ENCODE results near the gene BORCS5.

BORCS5 gene

DNA sequence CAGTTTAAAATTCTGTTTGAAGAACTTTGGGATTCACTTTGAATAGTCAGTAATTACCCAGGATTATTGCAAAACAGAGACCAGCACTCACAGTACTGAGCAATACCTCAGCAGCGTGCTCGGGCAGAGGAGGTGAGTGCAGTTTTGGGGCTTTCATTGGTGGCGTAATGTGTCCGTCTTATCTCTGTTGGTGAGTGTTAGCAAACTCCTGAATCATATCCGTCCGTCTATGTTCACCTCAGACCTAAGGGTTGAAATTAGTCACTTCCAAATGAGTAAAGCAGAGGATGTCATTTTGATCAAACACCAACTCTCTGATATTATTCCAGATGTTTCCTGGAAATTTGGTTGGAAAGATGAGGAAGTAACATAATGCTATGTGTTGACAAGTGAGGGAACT lies 82.8 kb downstream of the BORCS5 start:
- H3K4me2 ChIP-seq (ENCODE audit: low read length): no peak overlapping the region

DNA sequence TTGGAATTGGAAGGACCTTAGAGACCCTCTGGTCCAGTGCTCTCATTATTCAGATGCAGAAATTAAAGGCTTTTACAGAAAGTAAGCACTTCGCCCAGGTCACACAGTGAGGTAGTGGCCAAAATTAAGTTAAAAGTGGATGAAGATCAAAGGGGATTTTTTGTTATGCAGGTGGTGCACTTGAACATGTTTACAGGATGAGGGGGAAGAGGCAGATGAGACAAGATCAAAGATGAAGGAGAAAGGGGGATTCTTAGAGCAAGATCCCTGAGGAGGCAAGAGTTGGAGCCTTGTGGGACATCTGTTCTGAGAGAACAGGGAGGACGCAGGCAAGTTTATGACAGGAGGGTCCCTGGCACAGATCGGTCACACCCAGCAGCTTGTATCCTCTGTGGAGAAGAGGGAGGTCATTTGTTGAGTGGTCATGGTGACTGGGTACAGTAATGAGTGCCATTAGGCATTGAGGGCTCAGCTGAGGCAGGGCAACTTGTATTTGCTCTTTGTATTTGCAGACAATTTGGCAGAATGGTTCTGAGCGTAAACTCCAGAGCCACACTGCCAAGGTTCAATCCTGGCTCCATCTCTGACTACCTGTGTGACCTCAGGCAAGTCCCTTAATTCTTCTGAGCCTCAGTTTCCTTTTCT lies 84.0 kb downstream of the BORCS5 start:
- Histone ChIP-seq H3K4me3 (ENCODE audit: low read depth, low read length, poor library complexity, severe bottlenecking) (no peak overlapping the region), H3K9me2 (ENCODE audit: low read depth, low read length) (no peaks in the 10 kb centered on the region), H3F3A (ENCODE audit: insufficient read depth, low read length) (no peaks in the 10 kb centered on the region), H3K36me3 (ENCODE audit: insufficient read depth, low read length) (peaks cover 20% of the 10 kb centered on the region), H3K79me2 (ENCODE audit: insufficient read depth, low read length) (no peaks in the 10 kb centered on the region), H3K4me2 (ENCODE audit: low read length) (no peak overlapping the region), H4K20me1 (ENCODE audit: insufficient read depth, low read length) (no peaks in the 10 kb centered on the region), H3K9me3 (ENCODE audit: low read length) (no peaks in the 10 kb centered on the region), H2AFZ (ENCODE audit: low read length) (no peak overlapping the region), H3K27me3 (ENCODE audit: insufficient read depth, low read length) (no peaks in the 10 kb centered on the region), H3K9ac (ENCODE audit: low read length) (no peak overlapping the region), H3K27ac (ENCODE audit: low read depth, low read length, poor library complexity, severe bottlenecking) (no peak overlapping the region), H3K4me1 (ENCODE audit: insufficient read depth, low read length, severe bottlenecking) (no peaks in the 10 kb centered on the region)
- TF ChIP-seq, protein P1, sequence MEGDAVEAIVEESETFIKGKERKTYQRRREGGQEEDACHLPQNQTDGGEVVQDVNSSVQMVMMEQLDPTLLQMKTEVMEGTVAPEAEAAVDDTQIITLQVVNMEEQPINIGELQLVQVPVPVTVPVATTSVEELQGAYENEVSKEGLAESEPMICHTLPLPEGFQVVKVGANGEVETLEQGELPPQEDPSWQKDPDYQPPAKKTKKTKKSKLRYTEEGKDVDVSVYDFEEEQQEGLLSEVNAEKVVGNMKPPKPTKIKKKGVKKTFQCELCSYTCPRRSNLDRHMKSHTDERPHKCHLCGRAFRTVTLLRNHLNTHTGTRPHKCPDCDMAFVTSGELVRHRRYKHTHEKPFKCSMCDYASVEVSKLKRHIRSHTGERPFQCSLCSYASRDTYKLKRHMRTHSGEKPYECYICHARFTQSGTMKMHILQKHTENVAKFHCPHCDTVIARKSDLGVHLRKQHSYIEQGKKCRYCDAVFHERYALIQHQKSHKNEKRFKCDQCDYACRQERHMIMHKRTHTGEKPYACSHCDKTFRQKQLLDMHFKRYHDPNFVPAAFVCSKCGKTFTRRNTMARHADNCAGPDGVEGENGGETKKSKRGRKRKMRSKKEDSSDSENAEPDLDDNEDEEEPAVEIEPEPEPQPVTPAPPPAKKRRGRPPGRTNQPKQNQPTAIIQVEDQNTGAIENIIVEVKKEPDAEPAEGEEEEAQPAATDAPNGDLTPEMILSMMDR (IDR thresholded peaks at IDR 0.05; ENCODE audit: low read length): no peak
- TF ChIP-seq EZH2 (IDR thresholded peaks at IDR 0.05; ENCODE audit: borderline replicate concordance, low read length): no peak

More for the DNA sequence above, 82.8 kb downstream of the BORCS5 start:
- Histone ChIP-seq H4K20me1 (ENCODE audit: insufficient read depth, low read length) (no peaks in the 10 kb centered on the region), H3F3A (ENCODE audit: insufficient read depth, low read length) (no peaks in the 10 kb centered on the region), H3K79me2 (ENCODE audit: insufficient read depth, low read length) (no peaks in the 10 kb centered on the region), H3K9me3 (ENCODE audit: low read length) (no peaks in the 10 kb centered on the region), H3K4me1 (ENCODE audit: insufficient read depth, low read length, severe bottlenecking) (no peaks in the 10 kb centered on the region), H3K27ac (ENCODE audit: low read depth, low read length, poor library complexity, severe bottlenecking) (no peak overlapping the region), H3K9ac (ENCODE audit: low read length) (no peak overlapping the region), H2AFZ (ENCODE audit: low read length) (no peak overlapping the region), H3K9me2 (ENCODE audit: low read depth, low read length) (no peaks in the 10 kb centered on the region), H3K36me3 (ENCODE audit: insufficient read depth, low read length) (peaks cover 25% of the 10 kb centered on the region), H3K4me3 (ENCODE audit: low read depth, low read length, poor library complexity, severe bottlenecking) (no peak overlapping the region), H3K27me3 (ENCODE audit: insufficient read depth, low read length) (no peaks in the 10 kb centered on the region)
- no peak for TF ChIP-seq EZH2 (IDR thresholded peaks at IDR 0.05; ENCODE audit: borderline replicate concordance, low read length)
- TF ChIP-seq, protein P1 (IDR thresholded peaks at IDR 0.05; ENCODE audit: low read length): no peak

DNA sequence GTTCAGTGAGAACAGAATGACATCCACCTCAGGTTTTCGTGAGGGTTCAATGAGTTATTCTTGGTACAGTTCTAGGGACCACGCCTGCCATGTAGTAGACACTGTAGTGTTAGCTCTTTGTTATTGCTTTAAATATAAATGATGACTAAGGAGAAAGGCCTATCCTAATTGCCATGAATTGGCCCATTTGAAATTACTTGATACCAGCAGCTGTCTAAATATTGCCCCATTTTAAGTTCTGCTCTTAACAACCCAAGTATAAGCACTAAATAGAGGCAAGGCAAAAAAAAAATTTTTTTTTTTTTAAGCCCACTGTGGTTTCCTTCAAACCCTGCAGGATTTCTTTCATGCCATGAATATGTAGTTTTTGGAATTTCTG lies 84.5 kb downstream of the BORCS5 start:
- TF ChIP-seq, protein P1 (IDR thresholded peaks at IDR 0.05; ENCODE audit: low read length): no peak
- TF ChIP-seq EZH2 (IDR thresholded peaks at IDR 0.05; ENCODE audit: borderline replicate concordance, low read length): no peak
- Histone ChIP-seq H3K79me2 (ENCODE audit: insufficient read depth, low read length) (no peaks in the 10 kb centered on the region), H3K36me3 (ENCODE audit: insufficient read depth, low read length) (peaks cover 15% of the 10 kb centered on the region), H3F3A (ENCODE audit: insufficient read depth, low read length) (no peaks in the 10 kb centered on the region), H3K4me2 (ENCODE audit: low read length) (no peak overlapping the region), H3K9ac (ENCODE audit: low read length) (no peak overlapping the region), H3K9me2 (ENCODE audit: low read depth, low read length) (no peaks in the 10 kb centered on the region), H4K20me1 (ENCODE audit: insufficient read depth, low read length) (no peaks in the 10 kb centered on the region), H3K27ac (ENCODE audit: low read depth, low read length, poor library complexity, severe bottlenecking) (no peak overlapping the region), H2AFZ (ENCODE audit: low read length) (no peak overlapping the region), H3K9me3 (ENCODE audit: low read length) (no peaks in the 10 kb centered on the region), H3K4me3 (ENCODE audit: low read depth, low read length, poor library complexity, severe bottlenecking) (no peak overlapping the region), H3K4me1 (ENCODE audit: insufficient read depth, low read length, severe bottlenecking) (no peaks in the 10 kb centered on the region), H3K27me3 (ENCODE audit: insufficient read depth, low read length) (no peaks in the 10 kb centered on the region)

Measured in OCI-LY1 (cell line).